ENCODE results near the gene PMAIP1.

PMAIP1 gene

GRCh38 chr18:59916746-59917145 lies 16.9 kb downstream of the PMAIP1 start:
- no peak for DNase-seq

- DNase-seq: no peak
These were observed 17.6 kb downstream of the PMAIP1 start for GRCh38 chr18:59917422-59917821.

GRCh38 chr18:59918320-59918755 lies 18.5 kb downstream of the PMAIP1 start:
- DNase-seq: peak; percentile 19

DNA sequence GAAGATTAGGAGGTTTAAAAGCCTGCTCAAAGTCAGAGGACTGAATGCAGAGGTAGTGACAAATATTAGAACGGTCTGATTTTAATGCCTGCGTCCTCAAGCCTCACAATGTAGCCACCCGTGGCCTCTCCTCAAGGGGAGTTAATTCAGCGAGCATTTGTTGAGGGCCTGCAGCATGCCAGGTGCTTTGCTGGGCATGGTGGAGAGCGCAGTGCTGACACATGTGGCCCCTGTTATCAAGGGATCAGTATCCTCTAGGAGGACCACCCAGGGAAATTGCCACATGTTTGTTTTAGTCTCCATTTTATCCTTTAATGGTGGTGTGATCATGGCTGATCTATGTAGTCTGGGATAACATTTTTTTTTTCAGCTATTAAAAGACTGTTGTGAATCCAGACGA lies 19.2 kb downstream of the PMAIP1 start:
- DNase-seq: no peak

DNA sequence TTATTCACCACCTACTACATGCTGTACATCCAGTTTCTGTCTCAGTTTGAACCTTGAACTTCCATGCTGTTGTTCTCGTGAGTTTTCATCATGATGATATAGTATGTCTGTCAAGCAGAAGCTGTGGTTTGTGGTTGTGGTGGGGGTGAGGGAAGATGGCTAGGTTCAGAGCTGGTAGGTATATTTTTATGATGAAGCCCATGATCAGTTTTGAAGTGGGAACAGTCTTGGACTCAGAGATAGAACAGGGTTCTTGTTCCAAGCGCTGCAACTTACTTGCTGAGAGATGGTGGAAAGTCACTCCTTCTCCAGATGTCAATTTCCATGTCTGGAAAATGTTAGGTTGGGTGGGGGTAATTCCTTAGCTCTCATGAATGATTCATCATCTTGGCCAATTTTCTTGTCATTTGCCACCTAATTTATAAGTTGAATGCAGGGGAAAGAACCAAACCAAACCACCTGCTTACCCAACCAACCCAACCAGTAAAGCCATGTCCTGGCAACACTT lies 21.6 kb downstream of the PMAIP1 start:
- no peak for DNase-seq

- no peak for DNase-seq
These were observed 23.9 kb downstream of the PMAIP1 start for GRCh38 chr18:59923539-59924196.

DNA sequence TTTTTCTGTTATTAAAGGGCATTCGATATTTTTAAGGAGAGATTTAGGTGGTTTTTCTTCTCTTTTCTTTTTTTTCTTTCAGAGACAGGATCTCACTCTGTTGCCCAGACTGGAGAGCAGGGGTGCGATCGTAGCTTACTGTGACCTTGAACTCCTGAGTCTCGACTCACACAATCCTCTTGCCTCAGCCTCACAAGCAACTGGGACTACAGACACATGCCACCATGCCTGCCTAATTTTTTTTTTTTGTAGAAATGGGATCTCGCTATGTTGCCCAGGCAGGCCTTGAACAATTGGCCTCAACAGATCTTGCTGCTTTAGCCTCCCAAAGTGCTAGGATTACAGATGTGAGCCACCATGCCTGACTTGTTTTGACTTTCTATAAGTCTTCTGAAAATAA lies 26.3 kb downstream of the PMAIP1 start:
- DNase-seq: no peak

DNA sequence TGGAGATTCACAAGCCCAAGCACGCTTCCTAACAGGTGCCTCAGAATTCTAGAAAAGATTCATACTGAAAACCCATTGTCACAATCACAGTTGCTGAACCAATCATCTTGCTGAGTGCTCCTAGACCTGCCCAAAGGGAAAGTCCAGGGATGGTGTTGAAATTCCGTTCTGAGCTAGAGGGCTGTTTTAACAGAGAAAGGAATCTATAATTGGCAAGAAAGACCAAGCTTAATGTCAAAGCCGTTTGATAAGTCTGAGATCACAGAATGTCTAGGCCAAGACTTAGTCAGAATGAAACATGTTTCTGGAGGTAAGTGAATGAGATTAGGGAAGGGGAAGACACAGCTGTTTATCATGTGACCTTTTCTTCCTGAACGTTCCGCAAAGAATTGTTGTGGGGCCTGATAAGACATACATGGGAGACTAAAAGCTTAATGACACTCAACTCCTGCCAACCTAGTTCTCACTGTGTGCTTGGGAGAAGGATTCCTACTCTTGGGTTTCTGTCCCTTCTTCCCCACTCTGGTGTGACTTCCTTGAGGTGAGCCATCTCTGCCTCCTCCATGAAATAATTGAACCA lies 27.5 kb downstream of the PMAIP1 start:
- DNase-seq: no peak

- no peak for DNase-seq
These were observed 28.4 kb downstream of the PMAIP1 start for GRCh38 chr18:59928201-59928600.

- DNase-seq: no peak
These were observed 30.0 kb downstream of the PMAIP1 start for GRCh38 chr18:59929621-59930295.

DNA sequence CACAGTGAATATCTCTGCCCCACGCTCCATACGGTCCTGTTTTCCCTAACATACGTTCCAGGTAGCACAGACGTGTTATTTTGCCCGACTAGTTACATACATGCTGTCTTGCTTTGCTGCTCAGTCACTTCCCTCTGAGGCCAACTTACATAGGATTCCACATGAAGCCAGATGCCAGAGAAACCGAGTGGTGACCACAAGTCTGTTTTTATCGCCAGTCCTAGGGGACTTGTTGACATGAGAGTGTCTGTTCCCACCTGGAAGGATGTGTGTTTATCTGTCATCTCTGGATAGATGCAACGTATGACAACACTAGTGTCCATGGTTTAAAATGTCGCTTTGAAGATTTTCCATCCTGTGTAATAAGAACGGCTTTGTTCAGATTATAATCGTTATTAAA lies 32.6 kb downstream of the PMAIP1 start:
- no peak for DNase-seq

- no peak for DNase-seq
These were observed 38.9 kb downstream of the PMAIP1 start for GRCh38 chr18:59938676-59939075.

GRCh38 chr18:59939127-59939526 lies 39.3 kb downstream of the PMAIP1 start:
- DNase-seq: no peak

- DNase-seq: no peak
These were observed 40.3 kb downstream of the PMAIP1 start for GRCh38 chr18:59940068-59940467.

DNA sequence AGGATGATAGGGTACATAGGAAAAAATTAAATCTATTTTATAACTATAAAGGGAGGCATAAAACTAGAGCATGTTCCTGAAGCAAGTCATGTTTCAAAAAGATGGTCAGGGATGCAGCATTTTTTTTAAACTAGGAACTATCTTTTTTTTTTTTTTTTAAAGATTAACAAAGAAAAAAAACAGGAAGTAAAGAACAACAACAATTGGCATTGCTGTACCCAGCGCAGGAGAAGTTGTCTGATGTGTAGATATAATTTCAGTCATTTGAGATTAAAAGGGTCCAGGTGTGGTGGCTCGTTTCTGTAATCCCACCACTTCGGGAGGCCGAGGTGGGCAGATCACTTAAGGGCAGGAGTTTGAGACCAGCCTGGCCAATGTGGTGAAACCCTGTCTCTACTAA lies 41.5 kb downstream of the PMAIP1 start:
- DNase-seq: no peak

DNA sequence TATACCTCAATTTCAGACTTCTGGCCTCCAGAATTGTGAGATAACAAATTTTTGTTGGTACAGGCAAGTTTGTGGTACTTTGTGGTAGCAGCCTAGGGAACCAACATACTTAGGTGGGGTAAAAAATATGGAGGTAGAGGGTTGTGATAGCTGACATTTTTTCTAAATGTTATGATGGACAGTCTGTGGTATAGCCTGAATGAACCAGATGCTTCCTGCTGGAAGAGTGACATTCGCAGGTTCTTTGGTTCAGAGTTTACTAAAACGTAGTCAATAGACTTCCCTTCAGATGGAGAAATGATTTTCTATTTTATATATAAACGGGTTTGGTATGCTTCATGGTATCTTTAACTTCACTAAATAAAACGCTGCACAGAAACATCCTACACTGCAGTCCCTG lies 42.8 kb downstream of the PMAIP1 start:
- DNase-seq: no peak

DNA sequence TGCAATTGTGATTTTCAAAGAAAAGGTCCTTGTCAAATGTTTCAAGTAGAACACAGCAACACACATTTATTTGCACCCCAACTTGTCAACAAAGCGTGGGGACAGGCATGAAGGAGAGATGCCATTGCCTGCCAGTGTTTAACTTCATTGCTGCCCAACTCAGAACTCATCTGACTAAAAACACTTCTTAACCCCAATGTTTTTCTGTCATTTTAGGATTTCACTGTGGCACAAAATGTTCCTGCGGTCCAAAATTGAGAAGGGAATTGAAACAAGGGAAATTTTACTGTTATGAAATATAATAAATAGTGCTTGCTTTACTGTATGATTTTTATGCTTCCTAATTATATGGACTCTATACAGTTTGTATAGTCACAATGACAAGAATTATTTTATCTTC lies 45.7 kb downstream of the PMAIP1 start:
- no peak for DNase-seq

- DNase-seq: no peak
These were observed 50.6 kb downstream of the PMAIP1 start for GRCh38 chr18:59950215-59950944.

- DNase-seq: no peak
These were observed 51.8 kb downstream of the PMAIP1 start for GRCh38 chr18:59951591-59951990.

DNA sequence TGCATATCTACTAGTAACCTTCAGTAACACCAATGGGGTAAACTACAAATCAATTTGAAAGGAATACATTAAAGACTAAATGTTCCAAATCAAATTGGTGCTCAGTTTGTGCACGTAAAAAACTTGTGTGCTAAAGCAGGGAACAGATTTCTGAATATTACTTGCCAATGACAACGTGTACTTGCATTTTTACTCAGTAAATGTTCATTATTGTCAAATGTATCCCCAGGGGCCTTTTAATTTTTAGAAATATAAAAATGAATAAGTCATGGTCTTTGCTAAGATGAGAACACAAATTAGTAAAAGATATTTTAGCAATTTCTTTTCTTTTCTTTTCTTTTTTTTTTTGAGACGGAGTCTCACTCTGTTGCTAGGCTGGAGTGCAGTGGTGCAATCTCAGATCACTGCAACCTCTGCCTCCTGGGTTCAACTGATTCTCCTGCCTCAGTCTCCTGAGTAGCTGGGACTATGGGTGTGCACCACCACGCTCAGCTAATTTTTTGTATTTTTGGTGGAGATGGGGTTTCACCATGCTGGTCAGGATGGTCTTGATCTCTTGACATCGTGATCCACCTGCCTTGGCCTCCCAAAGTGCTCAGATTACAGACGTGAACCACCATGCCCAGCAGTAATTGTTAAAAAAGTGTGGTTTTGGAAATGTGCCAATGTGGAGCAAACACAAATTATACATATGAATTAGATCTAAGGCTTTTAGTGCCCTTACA lies 52.6 kb downstream of the PMAIP1 start:
- DNase-seq: no peak
